ENCODE measurements around the gene GZMM. TPM values are rescaled to one million over a fixed set of nuclear protein-coding genes. Genes with fewer than 3 reads are reported as not detected.

Gene GZMM
- total RNA-seq, 1 donor from 2014 or later = not detected

DNA sequence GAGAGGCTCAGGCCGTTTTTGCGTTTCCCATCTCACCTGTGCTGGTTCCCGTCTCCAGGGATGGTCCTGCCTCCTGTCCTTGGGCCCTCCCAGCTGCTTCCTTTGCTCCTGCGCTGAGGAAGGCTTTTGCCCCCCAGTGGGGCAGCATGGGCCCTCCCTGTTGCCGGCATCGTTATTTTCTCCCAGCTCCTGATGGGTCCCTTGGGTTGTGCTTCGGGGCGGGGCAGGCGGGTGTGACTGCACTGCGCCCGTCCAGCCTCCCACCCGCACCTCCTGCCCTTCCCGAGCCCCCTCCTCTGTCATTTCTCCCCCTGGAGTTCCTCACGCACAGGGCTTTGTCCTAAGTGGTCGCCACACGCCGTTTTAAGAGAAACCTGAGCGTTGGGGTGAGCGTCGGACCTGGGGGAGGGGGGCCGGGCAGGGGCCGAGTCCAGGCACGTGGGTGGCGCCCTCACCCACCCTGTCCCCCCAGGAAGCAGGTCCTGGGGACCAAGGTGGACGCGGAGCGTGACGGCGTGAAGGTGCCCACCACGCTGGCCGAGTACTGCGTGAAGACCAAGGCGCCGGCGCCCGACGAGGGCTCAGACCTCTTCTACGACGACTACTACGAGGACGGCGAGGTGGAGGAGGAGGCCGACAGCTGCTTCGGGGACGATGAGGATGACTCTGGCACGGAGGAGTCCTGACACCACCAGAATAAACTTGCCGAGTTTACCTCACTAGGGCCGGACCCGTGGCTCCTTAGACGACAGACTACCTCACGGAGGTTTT, 2.8 kb upstream of the GZMM start:
- DNase-seq (ENCODE audit: extremely low spot score, unreplicated experiment) = no peak
- Mint-ChIP-seq H3K4me3 (ENCODE audit: unreplicated experiment) (no peak overlapping the region), H3K36me3 (ENCODE audit: unreplicated experiment) (peaks cover 12% of the 10 kb centered on the region), H3K27me3 (ENCODE audit: unreplicated experiment) (no peaks in the 10 kb centered on the region), H3K27ac (ENCODE audit: unreplicated experiment) (no peak overlapping the region), H3K4me1 (ENCODE audit: unreplicated experiment) (no peaks in the 10 kb centered on the region), H3K9me3 (ENCODE audit: unreplicated experiment) (no peaks in the 10 kb centered on the region)
- TF ChIP-seq, protein P1, sequence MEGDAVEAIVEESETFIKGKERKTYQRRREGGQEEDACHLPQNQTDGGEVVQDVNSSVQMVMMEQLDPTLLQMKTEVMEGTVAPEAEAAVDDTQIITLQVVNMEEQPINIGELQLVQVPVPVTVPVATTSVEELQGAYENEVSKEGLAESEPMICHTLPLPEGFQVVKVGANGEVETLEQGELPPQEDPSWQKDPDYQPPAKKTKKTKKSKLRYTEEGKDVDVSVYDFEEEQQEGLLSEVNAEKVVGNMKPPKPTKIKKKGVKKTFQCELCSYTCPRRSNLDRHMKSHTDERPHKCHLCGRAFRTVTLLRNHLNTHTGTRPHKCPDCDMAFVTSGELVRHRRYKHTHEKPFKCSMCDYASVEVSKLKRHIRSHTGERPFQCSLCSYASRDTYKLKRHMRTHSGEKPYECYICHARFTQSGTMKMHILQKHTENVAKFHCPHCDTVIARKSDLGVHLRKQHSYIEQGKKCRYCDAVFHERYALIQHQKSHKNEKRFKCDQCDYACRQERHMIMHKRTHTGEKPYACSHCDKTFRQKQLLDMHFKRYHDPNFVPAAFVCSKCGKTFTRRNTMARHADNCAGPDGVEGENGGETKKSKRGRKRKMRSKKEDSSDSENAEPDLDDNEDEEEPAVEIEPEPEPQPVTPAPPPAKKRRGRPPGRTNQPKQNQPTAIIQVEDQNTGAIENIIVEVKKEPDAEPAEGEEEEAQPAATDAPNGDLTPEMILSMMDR (IDR thresholded peaks at IDR 0.05) = no peak

DNA sequence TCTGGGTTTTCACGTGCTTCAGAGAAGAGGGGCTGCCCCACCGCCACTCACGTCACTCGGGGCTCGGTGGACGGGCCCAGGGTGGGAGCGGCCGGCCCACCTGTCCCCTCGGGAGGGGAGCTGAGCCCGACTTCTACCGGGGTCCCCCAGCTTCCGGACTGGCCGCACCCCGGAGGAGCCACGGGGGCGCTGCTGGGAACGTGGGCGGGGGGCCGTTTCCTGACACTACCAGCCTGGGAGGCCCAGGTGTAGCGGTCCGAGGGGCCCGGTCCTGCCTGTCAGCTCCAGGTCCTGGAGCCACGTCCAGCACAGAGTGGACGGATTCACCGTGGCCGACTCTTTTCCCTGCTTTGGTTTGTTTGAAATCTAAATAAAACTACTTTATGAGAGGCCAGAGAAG, 2.2 kb upstream of the GZMM start:
- Mint-ChIP-seq H3K36me3 (ENCODE audit: unreplicated experiment) (peaks cover 12% of the 10 kb centered on the region), H3K27ac (ENCODE audit: unreplicated experiment) (no peak overlapping the region), H3K4me1 (ENCODE audit: unreplicated experiment) (no peaks in the 10 kb centered on the region), H3K27me3 (ENCODE audit: unreplicated experiment) (no peaks in the 10 kb centered on the region), H3K4me3 (ENCODE audit: unreplicated experiment) (no peak overlapping the region), H3K9me3 (ENCODE audit: unreplicated experiment) (no peaks in the 10 kb centered on the region)
- TF ChIP-seq, protein P1 (IDR thresholded peaks at IDR 0.05) = no peak
- no peak for DNase-seq (ENCODE audit: extremely low spot score, unreplicated experiment)

DNA sequence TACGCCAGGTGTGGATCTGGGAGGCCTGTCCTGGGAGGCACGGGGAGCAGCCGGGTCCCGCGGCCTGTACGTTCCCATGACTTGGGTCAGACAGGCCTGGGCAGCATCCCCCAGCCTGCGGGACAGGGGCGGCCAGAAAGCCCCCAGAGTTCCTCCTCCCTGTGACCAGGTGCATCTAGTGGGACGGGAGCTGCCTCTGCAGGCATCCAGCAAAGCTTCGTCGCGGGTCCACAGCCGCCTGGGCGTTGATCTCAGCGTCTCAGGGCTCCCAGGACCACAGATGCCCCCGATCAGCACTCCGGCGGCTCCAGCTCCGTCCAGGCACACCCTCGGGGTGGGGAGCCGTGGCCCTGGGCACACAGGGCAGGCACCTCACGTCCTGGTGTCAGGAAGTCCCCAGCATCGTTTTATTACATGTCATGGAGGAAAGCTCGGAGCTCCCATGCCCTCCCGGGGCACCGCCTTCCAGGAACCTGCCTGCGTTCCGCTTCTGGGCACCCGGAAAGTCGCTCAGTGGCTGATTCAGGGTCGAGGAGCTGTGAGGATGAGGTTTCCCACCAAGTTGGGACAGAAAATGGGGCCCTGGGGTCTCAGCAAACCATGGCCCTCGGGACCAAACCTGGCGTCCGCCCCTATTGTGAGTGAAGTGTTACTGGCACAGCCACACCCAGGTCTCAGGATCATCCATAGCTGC, 1.5 kb upstream of the GZMM start:
- peaks cover 12% of the 10 kb centered on the region for H3K36me3 Mint-ChIP-seq (ENCODE audit: unreplicated experiment)
- H3K27me3 Mint-ChIP-seq (ENCODE audit: unreplicated experiment) = no peaks in the 10 kb centered on the region
- H3K4me3 Mint-ChIP-seq (ENCODE audit: unreplicated experiment) = no peak overlapping the region
- no peak overlapping the region for H3K27ac Mint-ChIP-seq (ENCODE audit: unreplicated experiment)
- TF ChIP-seq, protein P1 (IDR thresholded peaks at IDR 0.05) = no peak
- no peaks in the 10 kb centered on the region for H3K4me1 Mint-ChIP-seq (ENCODE audit: unreplicated experiment)
- H3K9me3 Mint-ChIP-seq (ENCODE audit: unreplicated experiment) = no peaks in the 10 kb centered on the region
- no peak for DNase-seq (ENCODE audit: extremely low spot score, unreplicated experiment)

DNA sequence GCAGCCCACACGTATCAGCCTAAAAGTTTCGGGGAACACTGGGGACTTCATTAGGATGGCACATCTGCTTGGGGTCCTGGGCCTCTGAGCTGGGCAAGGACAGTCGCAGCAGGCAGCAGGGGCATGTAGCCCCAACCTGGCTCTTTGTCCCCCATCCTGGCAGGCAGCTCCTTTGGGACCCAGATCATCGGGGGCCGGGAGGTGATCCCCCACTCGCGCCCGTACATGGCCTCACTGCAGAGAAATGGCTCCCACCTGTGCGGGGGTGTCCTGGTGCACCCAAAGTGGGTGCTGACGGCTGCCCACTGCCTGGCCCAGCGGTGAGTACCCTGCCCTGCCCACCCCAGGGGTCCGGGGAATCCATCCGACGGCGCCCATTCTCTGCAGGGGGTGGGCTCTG, 3.3 kb downstream of the GZMM start:
- Mint-ChIP-seq H3K4me3 (ENCODE audit: unreplicated experiment) (no peak overlapping the region), H3K27me3 (ENCODE audit: unreplicated experiment) (no peaks in the 10 kb centered on the region), H3K9me3 (ENCODE audit: unreplicated experiment) (no peaks in the 10 kb centered on the region), H3K4me1 (ENCODE audit: unreplicated experiment) (peaks cover 5% of the 10 kb centered on the region), H3K36me3 (ENCODE audit: unreplicated experiment) (peaks cover 4% of the 10 kb centered on the region), H3K27ac (ENCODE audit: unreplicated experiment) (no peak overlapping the region)
- TF ChIP-seq, protein P1 (IDR thresholded peaks at IDR 0.05) = no peak
- no peak for DNase-seq (ENCODE audit: extremely low spot score, unreplicated experiment)
